IMR-90 (cell line): Measurements from ENCODE around the gene SNX25. TPM values are rescaled to one million over a fixed set of nuclear protein-coding genes. Genes with fewer than 3 reads are reported as not detected.

Experiments
- ATAC-seq: fragments of 200-7000 bp; cut with Tn5 transposase; 2 replicates; pipeline ENCODE4 v1.9.1; 2020; ENCODE audit warnings: low read depth, mild to moderate bottlenecking, moderate library complexity
- BruUV-seq: library from RNA; stranded (reverse); fragments of 400-500 nt; replicated peaks from 2 replicates; lab custom pipeline; 2021; lab: Mats Ljungman, UMichigan
- CTCF ChIA-PET: fragments of 300-600 bp; formaldehyde crosslinking; extraction: SDS; loops from one replicate; lab custom pipeline; 2021; ENCODE audit warnings: antibody characterized with exemption; lab: Yijun Ruan, JAX
- POLR2A ChIA-PET: fragments of 300-600 bp; sonication (Branson Sonifier 250); formaldehyde crosslinking; loops from one replicate; lab custom pipeline; 2022; ENCODE audit warnings: antibody characterized with exemption; ENCODE audit not compliant: unreplicated experiment; lab: Charles Lee
- DNase-seq: peaks from one replicate; pipeline ENCODE4 v3.0.0; 2013
- H2AFZ ChIP-seq: replicated peaks from 2 replicates; pipeline ENCODE3; 2013; ENCODE audit warnings: low read length, mild to moderate bottlenecking; ENCODE audit not compliant: poor library complexity
- H2AK5ac ChIP-seq: 2 replicates; pipeline ENCODE4 v1.6.1; 2013; ENCODE audit warnings: low read depth, low read length, inconsistent platforms
- H2AK9ac ChIP-seq: replicated peaks from 2 replicates; pipeline ENCODE3; 2013; ENCODE audit warnings: mild to moderate bottlenecking, low read depth, low read length, moderate library complexity; ENCODE audit not compliant: poor library complexity
- H2BK120ac ChIP-seq: 2 replicates; pipeline ENCODE4 v1.6.1; 2013; ENCODE audit warnings: low read depth, low read length, inconsistent platforms
- H2BK15ac ChIP-seq: 3 replicates; pipeline ENCODE4 v1.6.1; 2013; ENCODE audit warnings: low read depth, low read length, inconsistent platforms
- H2BK20ac ChIP-seq: 2 replicates; pipeline ENCODE4 v1.6.1; 2013; ENCODE audit warnings: low read depth, mild to moderate bottlenecking, inconsistent platforms, low read length, moderate library complexity
- H2BK5ac ChIP-seq: 2 replicates; pipeline ENCODE4 v1.6.1; 2013; ENCODE audit warnings: mild to moderate bottlenecking, low read depth, low read length, inconsistent platforms; ENCODE audit not compliant: poor library complexity, severe bottlenecking
- H3K14ac ChIP-seq: replicated peaks from 2 replicates; pipeline ENCODE4 v1.6.1; 2013; ENCODE audit warnings: low read depth, low read length, inconsistent platforms
- H3K18ac ChIP-seq: 2 replicates; pipeline ENCODE4 v1.6.1; 2013; ENCODE audit warnings: low read depth, low read length, control low read depth
- H3K23ac ChIP-seq: 2 replicates; pipeline ENCODE4 v1.6.1; 2013; ENCODE audit warnings: low read depth, low read length, inconsistent platforms
- H3K27ac ChIP-seq: 2 replicates; pipeline ENCODE4 v1.5.1; 2013; ENCODE audit warnings: mild to moderate bottlenecking, control low read depth, low read length; ENCODE audit not compliant: insufficient read depth
- H3K27me3 ChIP-seq: 2 replicates; pipeline ENCODE4 v1.6.1; 2013; ENCODE audit warnings: low read length; ENCODE audit not compliant: control insufficient read depth, insufficient read depth
- H3K36me3 ChIP-seq: 2 replicates; pipeline ENCODE4 v1.6.1; 2013; ENCODE audit warnings: low read length, mixed read lengths; ENCODE audit not compliant: control insufficient read depth, insufficient read depth
- H3K4ac ChIP-seq: 2 replicates; pipeline ENCODE4 v1.6.1; 2013; ENCODE audit warnings: low read depth, low read length, inconsistent platforms
- H3K4me1 ChIP-seq: 2 replicates; pipeline ENCODE4 v1.6.1; 2013; ENCODE audit warnings: low read length, mixed read lengths; ENCODE audit not compliant: control insufficient read depth, insufficient read depth
- H3K4me2 ChIP-seq: 2 replicates; pipeline ENCODE4 v1.6.1; 2013; ENCODE audit warnings: low read depth, mild to moderate bottlenecking, control low read depth, low read length, moderate library complexity
- H3K4me3 ChIP-seq: 2 replicates; pipeline ENCODE4 v1.5.1; 2013; ENCODE audit warnings: low read depth, mild to moderate bottlenecking, control low read depth, low read length, moderate library complexity; ENCODE audit not compliant: insufficient read depth
- H3K56ac ChIP-seq: 2 replicates; pipeline ENCODE4 v1.6.1; 2013; ENCODE audit warnings: low read length, inconsistent platforms; ENCODE audit not compliant: insufficient read depth; ENCODE audit errors: extremely low read depth
- H3K79me1 ChIP-seq, 2 experiments: 2 replicates each; pipeline ENCODE4 v1.6.1; 2013; ENCODE audit warnings: low read length in 2 of 2, inconsistent platforms in 1 of 2, low read depth in 1 of 2
- H3K9ac ChIP-seq: 2 replicates; pipeline ENCODE4 v1.6.1; 2013; ENCODE audit warnings: low read depth, low read length, control low read depth
- H3K9me1 ChIP-seq: 2 replicates; pipeline ENCODE4 v1.6.1; 2013; ENCODE audit warnings: low read length, inconsistent platforms; ENCODE audit not compliant: insufficient read depth
- H3K9me3 ChIP-seq: 2 replicates; pipeline ENCODE4 v1.6.1; 2013; ENCODE audit warnings: low read length; ENCODE audit not compliant: control insufficient read depth, insufficient read depth
- H4K20me1 ChIP-seq: 2 replicates; pipeline ENCODE4 v1.6.1; 2013; ENCODE audit warnings: low read length, inconsistent platforms; ENCODE audit not compliant: insufficient read depth
- H4K5ac ChIP-seq: 2 replicates; pipeline ENCODE4 v1.6.1; 2013; ENCODE audit warnings: mild to moderate bottlenecking, low read depth, low read length, control low read depth
- H4K8ac ChIP-seq, 2 experiments: 2 replicates each; pipeline ENCODE4 v1.6.1; 2013; ENCODE audit warnings: low read depth in 2 of 2, low read length in 2 of 2, control low read depth in 1 of 2, inconsistent platforms in 1 of 2
- H4K91ac ChIP-seq: 2 replicates; pipeline ENCODE4 v1.6.1; 2013; ENCODE audit warnings: low read depth, low read length, inconsistent platforms; ENCODE audit not compliant: insufficient read depth
- BHLHE40 ChIP-seq: fragments of 150-350 bp; IDR thresholded peaks from 2 replicates; pipeline ENCODE4 v1.6.1; 2016; ENCODE audit warnings: mild to moderate bottlenecking, low read depth, low read length
- CEBPB ChIP-seq: IDR thresholded peaks from 2 replicates; pipeline ENCODE4 v1.6.1; 2012; ENCODE audit warnings: low read depth, low read length, improper control_type of control experiment
- CHD1 ChIP-seq: IDR thresholded peaks from 2 replicates; pipeline ENCODE4 v1.6.1; 2012; ENCODE audit warnings: low read depth, low read length, improper control_type of control experiment
- FOS ChIP-seq: fragments of 150-350 bp; IDR thresholded peaks from 2 replicates; pipeline ENCODE4 v1.6.1; 2016; ENCODE audit warnings: low read depth, low read length
- MAFK ChIP-seq: IDR thresholded peaks from 2 replicates; pipeline ENCODE4 v1.6.1; 2012; ENCODE audit warnings: low read depth, low read length, improper control_type of control experiment
- MAZ ChIP-seq: IDR thresholded peaks from 2 replicates; pipeline ENCODE4 v1.6.1; 2012; ENCODE audit warnings: low read depth, mild to moderate bottlenecking, low read length, improper control_type of control experiment, moderate library complexity, borderline replicate concordance
- MXI1 ChIP-seq: IDR thresholded peaks from 2 replicates; pipeline ENCODE4 v1.6.1; 2012; ENCODE audit warnings: low read depth, mild to moderate bottlenecking, low read length, moderate library complexity, borderline replicate concordance
- NFE2L2 ChIP-seq: fragments of 150-350 bp; IDR thresholded peaks from 2 replicates; pipeline ENCODE4 v1.6.1; 2016; ENCODE audit warnings: low read depth, mild to moderate bottlenecking, low read length
- POLR2A ChIP-seq: IDR thresholded peaks from 2 replicates; pipeline ENCODE4 v1.6.1; 2012; ENCODE audit warnings: mild to moderate bottlenecking, low read depth, low read length
- RAD21 ChIP-seq: IDR thresholded peaks from 2 replicates; pipeline ENCODE4 v1.6.1; 2012; ENCODE audit warnings: low read length, improper control_type of control experiment
- RCOR1 ChIP-seq: IDR thresholded peaks from 2 replicates; pipeline ENCODE4 v1.6.1; 2012; ENCODE audit warnings: mild to moderate bottlenecking, low read length, improper control_type of control experiment; ENCODE audit not compliant: insufficient replicate concordance
- RFX5 ChIP-seq: IDR thresholded peaks from 2 replicates; pipeline ENCODE4 v1.8.0; 2012; ENCODE audit warnings: low read depth, mild to moderate bottlenecking, low read length, moderate library complexity
- SMC3 ChIP-seq: fragments of 150-350 bp; IDR thresholded peaks from 2 replicates; pipeline ENCODE4 v1.6.1; 2016; ENCODE audit warnings: low read depth, mild to moderate bottlenecking, antibody characterized with exemption, low read length, moderate library complexity
- WGBS, 2 experiments: methylation state at CpG; one replicate each; pipeline versions ENCODE4 v1.1.5 to v1.1.7; 2013; ENCODE audit warnings: missing lambda C conversion rate in 2 of 2; ENCODE audit not compliant: insufficient read length in 1 of 2; ENCODE audit errors: extremely low coverage in 2 of 2; 5-methylcytosine and 5-hydroxymethylcytosine counted together
- dilution Hi-C: fragments of 300-500 bp; cut with HindIII; formaldehyde crosslinking; loops from one replicate; pipeline ENCODE4 v1.14.3; 2018; ENCODE audit warnings: low sequenced_read_pairs; ENCODE audit not compliant: unreplicated experiment
- in situ Hi-C: fragments of 300-500 bp; cut with MboI; formaldehyde crosslinking; loops from 3 replicates; pipeline ENCODE4 v1.14.3; 2019; ENCODE audit warnings: low sequenced_read_pairs, inconsistent platforms, mixed read lengths
- intact Hi-C: fragments of 100-400 bp; cut with micrococcal nuclease; formaldehyde crosslinking; loops from 2 replicates; pipeline ENCODE4 v1.10.0; 2022
- polyA plus RNA-seq, 3 experiments: library from polyadenylated mRNA; depleted of rRNA; stranded (reverse); fragments of >200 nt; gene quantifications; 2 replicates each; pipeline ENCODE4 v1.2.3, GENCODE V29; 2012; ENCODE audit warnings: low replicate concordance in 1 of 3
- total RNA-seq: library from RNA; depleted of rRNA; stranded (reverse); fragments of >200 nt; gene quantifications from 2 replicates; pipeline ENCODE4 v1.2.3, GENCODE V29; 2012
- TF ChIP-seq, protein P1 (sequence below): fragments of 150-350 bp; IDR thresholded peaks from 2 replicates; pipeline ENCODE4 v1.6.1; 2017; ENCODE audit warnings: mild to moderate bottlenecking, antibody characterized with exemption, low read length, low read depth
- TF ChIP-seq, protein P2 (sequence below): fragments of 150-350 bp; IDR thresholded peaks from 2 replicates; pipeline ENCODE4 v1.6.1; 2016; ENCODE audit warnings: low read depth, mild to moderate bottlenecking, low read length, moderate library complexity, borderline replicate concordance
- TF ChIP-seq, protein P3 (sequence below): conservative IDR thresholded peaks from 2 replicates; pipeline ENCODE4 v1.5.1; 2012; ENCODE audit warnings: mild to moderate bottlenecking, low read depth, low read length, improper control_type of control experiment

Gene SNX25
- total and polyA plus RNA-seq, 2 of the 4 experiments (the other 2 are of a cell fraction): 11.4 to 28.3 TPM

DNA sequence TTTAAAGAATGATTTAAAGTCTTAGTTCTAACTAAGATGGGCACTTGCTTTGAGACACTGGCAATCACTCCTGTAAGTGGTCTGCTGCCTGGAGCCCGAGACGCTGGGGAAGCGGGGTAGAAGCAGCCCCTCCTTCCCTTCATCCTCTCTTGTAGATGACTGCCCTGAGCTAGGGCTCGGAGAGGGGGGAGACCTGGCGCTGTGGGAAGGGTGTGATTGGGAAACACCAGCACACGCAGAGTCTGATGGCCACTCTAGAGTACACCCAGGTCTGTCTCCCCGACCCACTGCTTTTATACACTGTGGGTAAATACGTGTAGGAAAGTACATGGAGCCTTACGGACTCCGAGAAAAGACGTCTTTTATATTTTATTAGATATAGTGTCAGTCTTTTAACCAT lies 162.3 kb downstream of the SNX25 start:
- H4K20me1 ChIP-seq: no peaks in the 10 kb centered on the region
- H3K9me1 ChIP-seq: peaks cover 6% of the 10 kb centered on the region; the same call in 1 of the 2 replicates
- CTCF ChIA-PET: no interaction called here
- H4K5ac ChIP-seq: no peak overlapping the region
- no peak overlapping the region for H2AK9ac ChIP-seq
- H3K4me2 ChIP-seq: no peak overlapping the region
- H4K8ac ChIP-seq: no peak overlapping the region
- 100% methylated on average over 1 of the region's 11 CpGs; no CpG with 5 or more reads in 1 of the 2 experiments for WGBS, 2 experiments
- no peaks in the 10 kb centered on the region for H3K79me1 ChIP-seq
- H3K36me3 ChIP-seq: peaks cover 6% of the 10 kb centered on the region; the same call in 1 of the 2 replicates
- H3K27me3 ChIP-seq: no peaks in the 10 kb centered on the region
- H2AK5ac ChIP-seq: no peak overlapping the region
- H3K9ac ChIP-seq: no peak overlapping the region
- no peak overlapping the region for H3K4ac ChIP-seq
- H3K18ac ChIP-seq: no peak overlapping the region
- H2BK120ac ChIP-seq: no peak overlapping the region
- H3K9me3 ChIP-seq: no peaks in the 10 kb centered on the region
- H3K14ac ChIP-seq: no peak overlapping the region
- no peak overlapping the region for H2BK5ac ChIP-seq
- no peak overlapping the region for H3K4me3 ChIP-seq
- H2BK20ac ChIP-seq: no peak overlapping the region
- no peak overlapping the region for H3K27ac ChIP-seq
- in situ Hi-C loops (no loop called here), dilution Hi-C loops (no loop called here), intact Hi-C loops (no loop called here)
- no peak overlapping the region for H2AFZ ChIP-seq
- H3K23ac ChIP-seq: no peak overlapping the region
- TF ChIP-seq MAZ (no peak), SMC3 (no peak), BHLHE40 (no peak), NFE2L2 (no peak), CHD1 (no peak), MAFK (no peak), MXI1 (no peak), RCOR1 (no peak), FOS (no peak), RFX5 (no peak), CEBPB (no peak), RAD21 (no peak), POLR2A (no peak)
- TF ChIP-seq, protein P1, sequence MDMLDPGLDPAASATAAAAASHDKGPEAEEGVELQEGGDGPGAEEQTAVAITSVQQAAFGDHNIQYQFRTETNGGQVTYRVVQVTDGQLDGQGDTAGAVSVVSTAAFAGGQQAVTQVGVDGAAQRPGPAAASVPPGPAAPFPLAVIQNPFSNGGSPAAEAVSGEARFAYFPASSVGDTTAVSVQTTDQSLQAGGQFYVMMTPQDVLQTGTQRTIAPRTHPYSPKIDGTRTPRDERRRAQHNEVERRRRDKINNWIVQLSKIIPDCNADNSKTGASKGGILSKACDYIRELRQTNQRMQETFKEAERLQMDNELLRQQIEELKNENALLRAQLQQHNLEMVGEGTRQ: no peak
- TF ChIP-seq, protein P2, sequence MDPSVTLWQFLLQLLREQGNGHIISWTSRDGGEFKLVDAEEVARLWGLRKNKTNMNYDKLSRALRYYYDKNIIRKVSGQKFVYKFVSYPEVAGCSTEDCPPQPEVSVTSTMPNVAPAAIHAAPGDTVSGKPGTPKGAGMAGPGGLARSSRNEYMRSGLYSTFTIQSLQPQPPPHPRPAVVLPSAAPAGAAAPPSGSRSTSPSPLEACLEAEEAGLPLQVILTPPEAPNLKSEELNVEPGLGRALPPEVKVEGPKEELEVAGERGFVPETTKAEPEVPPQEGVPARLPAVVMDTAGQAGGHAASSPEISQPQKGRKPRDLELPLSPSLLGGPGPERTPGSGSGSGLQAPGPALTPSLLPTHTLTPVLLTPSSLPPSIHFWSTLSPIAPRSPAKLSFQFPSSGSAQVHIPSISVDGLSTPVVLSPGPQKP: no peak
- TF ChIP-seq, protein P3, sequence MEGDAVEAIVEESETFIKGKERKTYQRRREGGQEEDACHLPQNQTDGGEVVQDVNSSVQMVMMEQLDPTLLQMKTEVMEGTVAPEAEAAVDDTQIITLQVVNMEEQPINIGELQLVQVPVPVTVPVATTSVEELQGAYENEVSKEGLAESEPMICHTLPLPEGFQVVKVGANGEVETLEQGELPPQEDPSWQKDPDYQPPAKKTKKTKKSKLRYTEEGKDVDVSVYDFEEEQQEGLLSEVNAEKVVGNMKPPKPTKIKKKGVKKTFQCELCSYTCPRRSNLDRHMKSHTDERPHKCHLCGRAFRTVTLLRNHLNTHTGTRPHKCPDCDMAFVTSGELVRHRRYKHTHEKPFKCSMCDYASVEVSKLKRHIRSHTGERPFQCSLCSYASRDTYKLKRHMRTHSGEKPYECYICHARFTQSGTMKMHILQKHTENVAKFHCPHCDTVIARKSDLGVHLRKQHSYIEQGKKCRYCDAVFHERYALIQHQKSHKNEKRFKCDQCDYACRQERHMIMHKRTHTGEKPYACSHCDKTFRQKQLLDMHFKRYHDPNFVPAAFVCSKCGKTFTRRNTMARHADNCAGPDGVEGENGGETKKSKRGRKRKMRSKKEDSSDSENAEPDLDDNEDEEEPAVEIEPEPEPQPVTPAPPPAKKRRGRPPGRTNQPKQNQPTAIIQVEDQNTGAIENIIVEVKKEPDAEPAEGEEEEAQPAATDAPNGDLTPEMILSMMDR: no peak
- POLR2A ChIA-PET: no interaction called here
- H3K56ac ChIP-seq: no peak overlapping the region
- H3K4me1 ChIP-seq: no peaks in the 10 kb centered on the region
- no TSS peak for BruUV-seq
- DNase-seq: no peak
- no peak overlapping the region for H2BK15ac ChIP-seq
- no peak overlapping the region for H4K91ac ChIP-seq
- ATAC-seq: no peak
